Gastroesophageal sphincter (tissue), 3 donors: ENCODE results near the gene OR2L3.

Experiments used
- POLR2A ChIP-seq, 2 donors: fragments of 450-650 bp; IDR thresholded peaks; one replicate each; pipeline ENCODE4 v1.6.1; 2017; ENCODE audit warnings: antibody characterized with exemption in 2 of 2, mild to moderate bottlenecking in 2 of 2, moderate library complexity in 1 of 2
- POLR2AphosphoS5 ChIP-seq: sonication (generic); formaldehyde crosslinking; IDR thresholded peaks from one replicate; pipeline ENCODE4 v1.6.1; 2017; ENCODE audit warnings: antibody characterized with exemption
- TF ChIP-seq, protein P1 (sequence below), 4 experiments: fragments of 200-600 bp in 2 of 4; fragments of 450-650 bp in 2 of 4; sonication (generic) in 1 of 4; IDR thresholded peaks; one replicate each; pipeline ENCODE4 v1.5.1; 2017 to 2019; ENCODE audit warnings: antibody characterized with exemption in 4 of 4, mild to moderate bottlenecking in 2 of 4, moderate library complexity in 2 of 4

DNA sequence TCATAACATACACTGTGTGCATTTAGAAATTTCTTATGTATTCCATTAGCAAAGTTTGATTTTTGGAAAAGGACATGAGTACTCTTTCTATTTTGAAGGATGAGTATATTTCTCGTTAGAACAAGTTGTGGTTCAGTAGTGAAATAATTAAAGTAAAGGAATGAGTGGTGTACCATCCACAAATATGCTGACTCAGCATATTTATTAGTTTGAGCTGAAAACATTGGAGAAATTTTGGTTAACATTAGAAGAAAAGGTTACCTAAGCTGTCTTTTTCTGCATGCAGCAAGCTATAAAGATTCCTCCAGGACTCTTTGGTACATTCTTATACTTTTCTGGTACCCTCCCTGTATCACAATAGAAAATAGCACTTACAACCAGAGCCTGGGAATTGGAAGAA is 38.9 kb upstream of the OR2L3 start:
- TF ChIP-seq, protein P1, sequence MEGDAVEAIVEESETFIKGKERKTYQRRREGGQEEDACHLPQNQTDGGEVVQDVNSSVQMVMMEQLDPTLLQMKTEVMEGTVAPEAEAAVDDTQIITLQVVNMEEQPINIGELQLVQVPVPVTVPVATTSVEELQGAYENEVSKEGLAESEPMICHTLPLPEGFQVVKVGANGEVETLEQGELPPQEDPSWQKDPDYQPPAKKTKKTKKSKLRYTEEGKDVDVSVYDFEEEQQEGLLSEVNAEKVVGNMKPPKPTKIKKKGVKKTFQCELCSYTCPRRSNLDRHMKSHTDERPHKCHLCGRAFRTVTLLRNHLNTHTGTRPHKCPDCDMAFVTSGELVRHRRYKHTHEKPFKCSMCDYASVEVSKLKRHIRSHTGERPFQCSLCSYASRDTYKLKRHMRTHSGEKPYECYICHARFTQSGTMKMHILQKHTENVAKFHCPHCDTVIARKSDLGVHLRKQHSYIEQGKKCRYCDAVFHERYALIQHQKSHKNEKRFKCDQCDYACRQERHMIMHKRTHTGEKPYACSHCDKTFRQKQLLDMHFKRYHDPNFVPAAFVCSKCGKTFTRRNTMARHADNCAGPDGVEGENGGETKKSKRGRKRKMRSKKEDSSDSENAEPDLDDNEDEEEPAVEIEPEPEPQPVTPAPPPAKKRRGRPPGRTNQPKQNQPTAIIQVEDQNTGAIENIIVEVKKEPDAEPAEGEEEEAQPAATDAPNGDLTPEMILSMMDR (IDR thresholded peaks at IDR 0.05) = no peak
- TF ChIP-seq POLR2A (IDR thresholded peaks at IDR 0.05) (no peak), POLR2AphosphoS5 (no peak)
